K562 (cell line): ENCODE results near the gene MAML1. TPM values are rescaled to one million over a fixed set of nuclear protein-coding genes. Genes with fewer than 3 reads are reported as not detected.

Experiments used
- ARID4B ChIP-seq: sonication (generic); formaldehyde crosslinking; IDR thresholded peaks from 2 replicates; pipeline ENCODE4 v1.8.0; 2022; ENCODE audit warnings: mild to moderate bottlenecking, missing genetic modification reagents
- MGA ChIP-seq: fragments of 450-650 bp; IDR thresholded peaks from 2 replicates; pipeline ENCODE4 v1.6.1; 2016; ENCODE audit warnings: mild to moderate bottlenecking, moderate library complexity
- PATZ1 ChIP-seq: fragments of 250-450 bp; sonication (Bioruptor Pico); IDR thresholded peaks from 2 replicates; pipeline ENCODE4 v1.5.0; 2020; ENCODE audit warnings: mild to moderate bottlenecking, borderline replicate concordance
- PBX2 ChIP-seq, 2 experiments: IDR thresholded peaks in 1 of 2; conservative IDR thresholded peaks in 1 of 2; 2 replicates each; pipeline ENCODE4 v1.6.1; 2016; ENCODE audit warnings: low read depth in 2 of 2, mild to moderate bottlenecking in 1 of 2, missing compliant biosample characterization in 1 of 2, missing genetic modification characterization in 1 of 2, moderate library complexity in 1 of 2
- ZNF436 ChIP-seq: fragments of 250-450, 450-650 bp; sonication (Bioruptor Pico); formaldehyde crosslinking; IDR thresholded peaks from 2 replicates; pipeline ENCODE4 v1.7.0; 2020; ENCODE audit warnings: mild to moderate bottlenecking
- polyA plus RNA-seq, 8 experiments: library from polyadenylated mRNA; depleted of rRNA in 4 of 8; stranded (reverse) in 5 of 8; unstranded in 3 of 8; fragments of >200 nt; fragmentation: Nextera tagmentation in 2 of 8; fragmentation: Illumina TruSeq in 1 of 8; extraction: Ambion mirVana in 2 of 8; extraction: Trizol in 1 of 8; gene quantifications; 2 replicates each; pipeline versions ENCODE4 v1.2.1 to v1.2.3, GENCODE V29; 2011 to 2014; ENCODE audit warnings: inconsistent platforms in 1 of 8, missing spikeins in 1 of 8
- total RNA-seq, 7 experiments: library from RNA; depleted of rRNA in 6 of 7; stranded (reverse); fragments of >200 nt in 6 of 7; fragmentation: Illumina TruSeq in 2 of 7; extraction: Trizol in 2 of 7; gene quantifications; 2 replicates each; pipeline versions ENCODE4 v1.2.1 to v1.2.3, GENCODE V29; 2011 to 2021; ENCODE audit warnings: low replicate concordance in 1 of 7

MAML1 gene
- total and polyA plus RNA-seq, 9 of the 15 experiments (the other 6 are each of a cell fraction or from before 2014, with no cell fraction given) = 0.32 to 18.4 (median 7.0) TPM

- no peak for TF ChIP-seq MGA
- TF ChIP-seq PATZ1 = no peak
- no peak for TF ChIP-seq ARID4B (CRISPR knock-in tag)
- TF ChIP-seq PBX2 (CRISPR knock-in tag; IDR thresholded peaks at IDR 0.05; ENCODE audit: low read depth) = no peak
- no peak for TF ChIP-seq PBX2 (tag; conservative IDR thresholded peaks at IDR 0.05; ENCODE audit: low read depth)
- TF ChIP-seq ZNF436 (CRISPR knock-in tag) = no peak
Observed at GRCh38 chr5:179820127-179820482, 87.5 kb downstream of the MAML1 start (continued).
